NB4 (cell line): ENCODE measurements around the gene POT1.

Experiments used
- CTCF ChIP-seq: IDR thresholded peaks from one replicate; pipeline ENCODE4 v1.5.1; 2012; ENCODE audit warnings: low read depth, low read length
- POLR2A ChIP-seq: IDR thresholded peaks from 2 replicates; pipeline ENCODE4 v1.6.1; 2011; ENCODE audit warnings: mild to moderate bottlenecking; ENCODE audit not compliant: insufficient read length; ENCODE audit errors: extremely low read depth

- TF ChIP-seq POLR2A (no peak), CTCF (no peak)
These were observed 130.2 kb downstream of the POT1 start for GRCh38 chr7:124799448-124799847.
